Breast epithelium (tissue), 4 donors: ENCODE results near the gene CSNK1A1L. TPM values are rescaled to one million over a fixed set of nuclear protein-coding genes. Genes with fewer than 3 reads are reported as not detected.
A peak's percentile ranks its signal among the peaks of the same experiment; 100 is the strongest.

ENCODE experiments used
- DNase-seq, 2 donors: peaks; one replicate each; pipeline ENCODE4 v3.0.0-alpha.2; 2019; ENCODE audit warnings: low spot score in 2 of 2
- H3K27ac ChIP-seq, 2 donors: fragments of 200-600 bp; sonication (generic) in 1 of 2; one replicate each; pipeline ENCODE4 v1.5.1; 2016 to 2019; ENCODE audit warnings: mild to moderate bottlenecking in 1 of 2
- H3K27me3 ChIP-seq, 2 donors: fragments of 200-600 bp; sonication (generic) in 1 of 2; one replicate each; pipeline versions ENCODE4 v1.5.1 to v1.6.0; 2017 to 2019; ENCODE audit warnings: control low read depth in 1 of 2, mild to moderate bottlenecking in 1 of 2
- H3K36me3 ChIP-seq: fragments of 200-600 bp; one replicate; pipeline ENCODE4 v1.5.1; 2019
- H3K4me1 ChIP-seq, 2 donors: fragments of 200-600 bp; sonication (generic); one replicate each; pipeline ENCODE4 v1.5.1; 2016 to 2019; ENCODE audit warnings: control low read depth in 1 of 2
- H3K4me3 ChIP-seq, 3 donors: fragments of 200-600 bp; sonication (generic); 1 replicate in 2 of 3; 2 replicates in 1 of 3; pipeline ENCODE4 v1.5.1; 2016 to 2019; ENCODE audit warnings: mild to moderate bottlenecking in 3 of 3, moderate library complexity in 2 of 3
- H3K9me3 ChIP-seq, 2 donors: fragments of 200-600 bp; sonication (generic) in 1 of 2; one replicate each; pipeline ENCODE4 v1.5.1; 2016 to 2019; ENCODE audit warnings: control low read depth in 1 of 2
- CTCF ChIP-seq, 3 donors: fragments of 450-650 bp; IDR thresholded peaks; one replicate each; pipeline ENCODE4 v1.5.1; 2016 to 2017; ENCODE audit warnings: antibody characterized with exemption in 3 of 3, mild to moderate bottlenecking in 3 of 3, moderate library complexity in 3 of 3
- POLR2A ChIP-seq: fragments of 450-650 bp; IDR thresholded peaks from one replicate; pipeline ENCODE4 v1.6.1; 2016; ENCODE audit warnings: antibody characterized with exemption, mild to moderate bottlenecking, moderate library complexity
- POLR2AphosphoS5 ChIP-seq, 3 donors: sonication (generic); formaldehyde crosslinking; IDR thresholded peaks; one replicate each; pipeline ENCODE4 v1.6.1; 2017; ENCODE audit warnings: antibody characterized with exemption in 3 of 3
- intact Hi-C: fragments of 100-400 bp; cut with DNase I; formaldehyde crosslinking; loops from one replicate; pipeline ENCODE4 v1.15.1; 2023; ENCODE audit warnings: low total_unique reads
- total RNA-seq, 3 donors: library from RNA; depleted of rRNA; stranded (reverse); fragments of >200 nt; gene quantifications; one replicate each; pipeline ENCODE4 v1.1.0, GENCODE V29; 2016

CSNK1A1L gene
- total RNA-seq, 3 donors from 2014 or later, result not detected

- Histone ChIP-seq H3K27ac (no peak overlapping the region), H3K4me3 (no peak overlapping the region), H3K27me3 (no peaks in the 10 kb centered on the region), H3K4me1 (no peaks in the 10 kb centered on the region), H3K9me3 (no peaks in the 10 kb centered on the region), H3K36me3 (no peaks in the 10 kb centered on the region)
- no peak for TF ChIP-seq POLR2AphosphoS5 (IDR thresholded peaks at IDR 0.05)
- no peak for TF ChIP-seq CTCF (IDR thresholded peaks at IDR 0.05)
- TF ChIP-seq POLR2A, result no peak
- intact Hi-C loops, result no loop called here
- DNase-seq, result no peak
These were observed 17.9 kb upstream of the CSNK1A1L start for GRCh38 chr13:37123337-37123736.

GRCh38 chr13:37118016-37118415, 12.6 kb upstream of the CSNK1A1L start:
- intact Hi-C loops, result no loop called here
- Histone ChIP-seq H3K27me3 (no peaks in the 10 kb centered on the region), H3K9me3 (no peaks in the 10 kb centered on the region), H3K36me3 (no peaks in the 10 kb centered on the region), H3K4me3 (no peak overlapping the region), H3K27ac (no peak overlapping the region), H3K4me1 (no peaks in the 10 kb centered on the region)
- DNase-seq, result no peak
- no peak for TF ChIP-seq CTCF (IDR thresholded peaks at IDR 0.05)
- no peak for TF ChIP-seq POLR2AphosphoS5 (IDR thresholded peaks at IDR 0.05)
- TF ChIP-seq POLR2A, result no peak

- H3K27ac ChIP-seq, result no peak overlapping the region
- H3K4me1 ChIP-seq, result no peaks in the 10 kb centered on the region
- H3K9me3 ChIP-seq, result no peaks in the 10 kb centered on the region
- H3K36me3 ChIP-seq, result no peaks in the 10 kb centered on the region
- no peaks in the 10 kb centered on the region for H3K27me3 ChIP-seq
- H3K4me3 ChIP-seq, result no peak overlapping the region
- no peak for DNase-seq
- intact Hi-C loops, result no loop called here
- TF ChIP-seq POLR2A, result no peak
These were observed 8.8 kb upstream of the CSNK1A1L start for GRCh38 chr13:37114250-37114649.

GRCh38 chr13:37113534-37113933, 8.1 kb upstream of the CSNK1A1L start:
- intact Hi-C loops, result no loop called here
- Histone ChIP-seq H3K4me1 (no peaks in the 10 kb centered on the region), H3K9me3 (no peaks in the 10 kb centered on the region), H3K27ac (no peak overlapping the region), H3K27me3 (no peaks in the 10 kb centered on the region), H3K36me3 (no peaks in the 10 kb centered on the region), H3K4me3 (no peak overlapping the region)
- DNase-seq, result no peak
- no peak for TF ChIP-seq POLR2AphosphoS5 (IDR thresholded peaks at IDR 0.05)
- no peak for TF ChIP-seq CTCF (IDR thresholded peaks at IDR 0.05)
- TF ChIP-seq POLR2A, result no peak

- no peaks in the 10 kb centered on the region for H3K9me3 ChIP-seq
- H3K36me3 ChIP-seq, result no peaks in the 10 kb centered on the region
- intact Hi-C loops, result no loop called here
- H3K4me1 ChIP-seq, result no peaks in the 10 kb centered on the region
- TF ChIP-seq POLR2A (no peak), POLR2AphosphoS5 (IDR thresholded peaks at IDR 0.05) (no peak), CTCF (IDR thresholded peaks at IDR 0.05) (peak; percentile 48 to 64 (median 56))
- H3K27me3 ChIP-seq, result no peaks in the 10 kb centered on the region
- no peak overlapping the region for H3K27ac ChIP-seq
- DNase-seq, result no peak
- H3K4me3 ChIP-seq, result no peak overlapping the region
These were observed 3.7 kb upstream of the CSNK1A1L start for GRCh38 chr13:37109051-37109678.

- no peak for DNase-seq
- no peaks in the 10 kb centered on the region for H3K9me3 ChIP-seq
- H3K27me3 ChIP-seq, result no peaks in the 10 kb centered on the region
- intact Hi-C loops, result no loop called here
- H3K27ac ChIP-seq, result no peak overlapping the region
- no peak for TF ChIP-seq POLR2AphosphoS5 (IDR thresholded peaks at IDR 0.05)
- H3K4me3 ChIP-seq, result no peak overlapping the region
- H3K4me1 ChIP-seq, result no peaks in the 10 kb centered on the region
- no peaks in the 10 kb centered on the region for H3K36me3 ChIP-seq
These were observed 2.4 kb upstream of the CSNK1A1L start for GRCh38 chr13:37107868-37108267.
